NCI-H146 treated with DMSO at 0.1 percent for 48 hours (cell line): ENCODE data around the gene ERG.
A peak's percentile ranks its signal among the peaks of the same experiment; 100 is the strongest.

Source experiments
- DNase-seq: peaks from one replicate; lab custom pipeline; 2025; ENCODE audit not compliant: unreplicated experiment; lab: John Stamatoyannopoulos, UW

Gene ERG

DNA sequence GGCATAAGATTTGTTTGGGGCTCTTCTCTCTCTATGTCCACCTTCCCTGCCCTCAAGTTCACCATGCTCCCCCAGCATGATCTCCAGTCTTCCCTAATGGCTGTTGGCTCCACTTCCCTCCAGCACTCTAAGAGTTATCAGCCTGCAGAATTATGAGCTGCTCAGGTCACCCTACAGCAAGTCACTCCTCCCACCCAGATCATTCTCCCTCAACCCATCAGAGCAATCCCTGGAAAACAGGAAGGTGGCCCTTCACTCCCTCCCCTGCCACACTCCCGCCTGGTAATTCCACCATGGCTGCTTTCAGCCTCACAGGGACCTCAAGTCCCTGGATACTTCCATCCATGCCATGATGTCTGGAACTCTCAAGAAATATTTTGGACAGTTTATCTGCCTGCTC lies 137.0 kb downstream of the ERG start:
- no peak for DNase-seq

GRCh38 chr21:38359835-38360234 lies 138.4 kb downstream of the ERG start:
- no peak for DNase-seq

GRCh38 chr21:38359090-38359489 lies 139.2 kb downstream of the ERG start:
- DNase-seq, result no peak

DNA sequence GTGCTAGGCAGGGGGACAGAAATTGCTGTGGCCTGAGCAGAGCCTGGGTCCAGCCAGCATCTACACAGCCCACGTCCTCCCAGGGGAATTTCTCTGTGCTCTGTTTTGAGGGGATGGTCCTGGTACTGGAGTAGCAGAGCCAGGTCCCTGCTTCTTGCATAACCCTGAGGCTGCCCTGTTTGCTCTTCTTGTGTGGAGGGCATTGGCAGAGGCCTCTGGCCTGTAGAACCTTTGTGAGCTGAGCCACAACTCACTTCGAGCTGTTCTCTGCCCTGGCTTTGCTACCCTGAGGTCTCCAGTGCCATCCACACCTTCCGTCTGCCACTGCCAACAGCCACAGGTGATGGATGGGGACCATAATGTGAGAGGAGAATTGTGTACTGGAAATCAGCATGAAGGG lies 139.6 kb downstream of the ERG start:
- DNase-seq, result no peak

GRCh38 chr21:38358098-38358497 lies 140.2 kb downstream of the ERG start:
- DNase-seq, result no peak

GRCh38 chr21:38356883-38357625 lies 141.2 kb downstream of the ERG start:
- peak; percentile 36 for DNase-seq

GRCh38 chr21:38355992-38356781 lies 142.1 kb downstream of the ERG start:
- DNase-seq, result peak; percentile 30

DNA sequence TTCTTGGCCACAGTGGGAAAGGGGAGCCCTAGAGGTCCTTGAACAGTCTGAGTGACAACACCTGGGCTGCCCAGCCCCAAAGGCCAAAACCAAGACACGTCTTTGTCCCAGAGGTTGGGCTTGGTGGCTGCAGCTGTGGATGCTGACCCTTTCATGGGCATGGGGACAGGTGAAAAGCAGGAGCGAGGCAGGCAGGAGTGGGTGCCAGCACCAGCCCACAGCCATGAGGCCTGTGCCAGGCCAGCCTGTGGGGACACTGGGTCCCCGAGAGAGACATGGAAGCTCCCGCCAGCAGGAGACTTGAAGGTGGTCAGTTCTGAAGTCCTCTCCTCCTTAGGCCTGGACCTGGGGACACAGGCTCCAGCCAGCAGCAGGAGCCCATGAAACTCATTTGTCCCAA lies 142.9 kb downstream of the ERG start:
- no peak for DNase-seq

DNA sequence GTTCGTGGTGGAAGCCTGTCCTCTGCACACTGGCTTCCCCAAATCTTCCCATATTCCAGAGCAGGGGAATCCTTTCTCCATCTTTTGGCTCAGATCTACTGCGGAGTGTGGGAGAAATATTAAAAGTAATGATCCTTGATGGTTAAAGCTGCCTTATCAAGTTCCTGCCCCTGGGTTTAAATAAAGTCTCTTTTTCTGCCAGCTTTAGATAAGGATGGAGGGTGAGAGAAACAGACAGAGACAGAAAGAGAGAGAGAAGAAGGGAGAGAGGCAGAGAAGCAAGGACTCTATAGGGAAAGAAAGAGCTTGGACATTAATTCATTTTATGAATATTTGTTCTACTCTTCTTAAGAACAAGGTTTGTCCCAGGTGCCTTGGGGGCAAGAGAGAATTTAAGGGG lies 143.5 kb downstream of the ERG start:
- no peak for DNase-seq

GRCh38 chr21:38354231-38354630 lies 144.0 kb downstream of the ERG start:
- DNase-seq, result no peak

GRCh38 chr21:38352536-38353219 lies 145.6 kb downstream of the ERG start:
- DNase-seq, result peak; percentile 19

- peak; percentile 20 for DNase-seq
These were observed 146.2 kb downstream of the ERG start for GRCh38 chr21:38351961-38352521.

DNA sequence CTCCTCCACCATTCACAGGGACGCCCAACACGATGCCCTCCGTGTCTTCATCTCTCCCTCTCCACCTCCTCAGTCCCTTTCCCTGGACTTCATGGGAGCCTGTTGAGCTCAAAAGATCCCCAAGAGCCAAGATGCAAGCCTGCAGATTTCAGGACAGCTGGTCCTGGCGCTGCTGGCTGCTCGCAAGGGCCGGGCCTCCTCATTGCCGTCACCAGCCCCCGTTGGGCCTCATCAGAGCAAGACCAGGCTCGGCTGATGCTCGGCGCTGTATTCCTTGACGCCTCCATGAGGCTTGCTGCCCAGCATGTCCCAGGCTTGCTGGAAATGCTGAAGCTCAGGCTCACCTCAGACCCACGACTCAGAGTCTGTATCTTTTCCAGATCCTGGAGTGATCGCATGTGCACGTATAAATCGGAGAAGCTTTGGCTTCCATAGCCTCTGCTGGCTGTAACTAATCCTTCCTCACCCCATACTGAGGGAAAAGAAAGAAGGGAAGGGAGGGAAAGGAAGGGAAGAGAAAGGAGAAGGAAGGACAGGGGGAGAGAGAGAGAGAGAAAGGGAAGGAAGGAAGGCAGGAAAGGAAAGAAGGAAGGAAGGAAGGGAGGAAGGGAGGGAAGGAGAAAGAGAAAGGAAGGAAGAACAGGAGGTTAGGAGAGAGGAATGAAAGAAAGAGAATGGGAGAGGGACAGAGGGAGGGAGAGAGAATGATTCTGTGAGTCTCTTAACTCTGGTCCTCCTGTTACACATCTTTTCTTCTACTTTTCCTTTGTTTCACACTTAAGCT lies 146.9 kb downstream of the ERG start:
- no peak for DNase-seq

- DNase-seq, result no peak
These were observed 147.6 kb downstream of the ERG start for GRCh38 chr21:38350684-38351083.

GRCh38 chr21:38349977-38350376 lies 148.3 kb downstream of the ERG start:
- DNase-seq, result no peak

GRCh38 chr21:38349111-38349746 lies 149.0 kb downstream of the ERG start:
- DNase-seq, result no peak

DNA sequence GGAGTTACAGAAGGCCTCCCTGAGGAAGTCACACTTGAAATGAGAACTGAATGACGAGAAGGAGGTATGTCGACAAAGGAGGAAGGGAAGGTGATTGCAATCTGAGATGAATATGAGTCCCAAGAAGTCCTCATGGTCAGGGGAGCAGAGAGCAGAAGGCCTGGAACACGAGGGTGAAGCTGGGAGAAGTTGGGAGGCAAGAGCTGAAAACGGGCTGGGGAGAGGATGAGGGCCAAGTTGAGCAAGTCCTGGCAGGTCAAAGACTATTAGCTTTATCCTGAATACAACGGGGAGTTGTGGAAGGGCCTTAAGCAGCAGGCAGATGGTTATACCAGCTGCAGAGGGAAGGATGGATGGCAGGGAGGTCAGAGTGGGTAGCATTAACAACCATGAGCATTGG lies 152.0 kb downstream of the ERG start:
- no peak for DNase-seq

DNA sequence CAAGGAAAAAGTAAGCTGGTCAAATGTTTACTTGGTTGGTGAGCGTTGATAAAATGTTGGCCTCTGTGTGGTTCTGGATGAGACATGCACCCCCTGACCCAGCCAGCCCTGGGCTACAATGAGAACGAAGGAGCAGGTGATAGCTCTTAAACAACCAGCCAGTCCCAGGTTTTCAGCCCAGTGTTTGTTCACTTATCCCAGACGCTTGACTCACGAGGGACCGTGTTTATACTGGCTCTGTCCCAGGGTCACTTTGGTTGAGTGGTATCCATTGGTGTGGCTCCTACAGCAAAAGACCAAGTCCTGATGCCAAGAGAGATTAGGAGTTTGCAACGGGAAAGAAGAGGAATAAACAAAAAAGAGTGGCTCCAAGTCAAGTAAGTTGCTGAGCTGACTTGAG lies 154.6 kb downstream of the ERG start:
- no peak for DNase-seq

DNA sequence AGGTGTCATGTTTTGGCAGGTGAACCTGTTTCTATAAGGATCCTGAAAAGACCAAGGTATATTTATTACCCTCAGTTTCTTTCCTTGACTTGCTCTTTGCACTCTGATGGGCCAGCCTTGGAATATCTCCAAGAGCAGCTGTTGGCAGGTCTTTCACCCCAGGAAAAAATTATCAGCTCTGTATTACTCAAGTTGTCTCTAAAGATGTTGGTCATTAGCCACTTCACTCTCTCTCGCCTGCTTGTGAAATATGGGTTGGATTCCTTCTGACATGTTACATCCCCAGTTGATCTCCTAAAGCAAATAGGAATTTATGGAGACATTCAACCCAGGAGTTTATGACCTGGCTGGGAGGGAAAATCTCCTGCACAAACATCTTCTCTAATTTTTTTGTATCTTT lies 155.5 kb downstream of the ERG start:
- no peak for DNase-seq

GRCh38 chr21:38341546-38342012 lies 156.7 kb downstream of the ERG start:
- DNase-seq, result no peak
